Adipocyte (in vitro differentiated cells): ENCODE data around the gene AHRR.
"Not testable (repeated sequence)": the region's sequence is repeated elsewhere in the genome, so short reads cannot be mapped to it uniquely, and the experiment has no call there.

Experiments
- DNase-seq: peaks from one replicate; pipeline ENCODE4 v3.0.0-alpha.2; 2015; ENCODE audit warnings: low read depth
- H3K27me3 ChIP-seq: replicated peaks from 2 replicates; pipeline ENCODE4 v1.7.0; 2013; ENCODE audit warnings: mild to moderate bottlenecking, low read length, moderate library complexity; ENCODE audit not compliant: control insufficient read depth, insufficient read depth
- H3K36me3 ChIP-seq: 2 replicates; pipeline ENCODE4 v1.7.0; 2013; ENCODE audit warnings: low read length, mild to moderate bottlenecking, moderate library complexity; ENCODE audit not compliant: control insufficient read depth, insufficient read depth, severe bottlenecking
- H3K4me1 ChIP-seq: 2 replicates; pipeline ENCODE4 v1.7.0; 2013; ENCODE audit warnings: mild to moderate bottlenecking, low read length, moderate library complexity; ENCODE audit not compliant: control insufficient read depth, insufficient read depth
- H3K4me3 ChIP-seq: 2 replicates; pipeline ENCODE4 v1.7.0; 2013; ENCODE audit warnings: mild to moderate bottlenecking, low read length, moderate library complexity
- H3K9ac ChIP-seq: 2 replicates; pipeline ENCODE4 v1.7.0; 2013; ENCODE audit warnings: mild to moderate bottlenecking, low read length, moderate library complexity
- H3K9me3 ChIP-seq: 2 replicates; pipeline ENCODE4 v1.7.0; 2013; ENCODE audit warnings: mild to moderate bottlenecking, low read length, moderate library complexity; ENCODE audit not compliant: control insufficient read depth

Gene AHRR

DNA sequence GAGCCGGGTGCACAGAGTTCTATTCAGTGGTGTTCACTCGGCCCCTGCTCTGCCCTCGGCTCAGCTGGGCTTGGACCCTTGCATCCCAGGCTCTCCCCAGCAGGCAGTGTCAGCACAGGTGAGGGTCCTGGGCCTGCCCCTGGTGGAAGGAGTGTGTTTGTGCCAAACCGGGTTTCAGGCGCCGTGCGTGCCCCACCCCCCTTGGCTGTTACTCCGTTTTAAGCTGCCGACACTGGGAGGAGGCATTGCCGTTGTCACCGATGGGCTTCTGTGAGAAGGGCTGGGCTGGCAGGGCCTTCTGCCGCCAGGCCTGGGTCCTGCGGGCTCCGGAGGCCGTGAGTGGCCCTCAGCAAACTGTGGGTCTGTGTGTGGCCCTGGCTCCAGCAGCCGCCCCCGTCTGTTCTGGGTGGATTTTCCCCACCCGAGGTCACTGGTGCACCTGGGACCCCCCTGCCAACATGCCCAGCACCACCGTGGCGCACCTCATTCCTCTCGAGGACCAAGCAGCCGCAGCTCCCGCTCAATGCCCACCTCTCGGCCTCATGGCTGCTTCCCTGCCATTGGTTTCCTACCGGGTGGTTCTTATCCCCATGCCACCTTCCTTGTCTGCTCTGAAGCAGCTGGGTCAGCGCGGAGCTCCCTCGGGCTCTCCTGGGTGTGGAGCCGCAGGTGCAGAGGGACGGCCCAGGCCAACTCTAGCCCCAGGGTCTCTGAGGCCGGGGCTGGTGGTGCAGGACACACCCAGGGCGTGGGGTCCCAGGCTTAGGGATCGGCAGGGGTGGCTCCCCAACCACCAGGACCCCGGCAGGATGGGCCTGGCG is 77.2 kb downstream of the AHRR start:
- no peak overlapping the region for H3K4me3 ChIP-seq
- peaks cover 46% of the 10 kb centered on the region for H3K4me1 ChIP-seq
- no peaks in the 10 kb centered on the region for H3K36me3 ChIP-seq
- no peaks in the 10 kb centered on the region for H3K9me3 ChIP-seq
- no peak overlapping the region for H3K9ac ChIP-seq
- no peak for DNase-seq
- H3K27me3 ChIP-seq: no peaks in the 10 kb centered on the region

DNA sequence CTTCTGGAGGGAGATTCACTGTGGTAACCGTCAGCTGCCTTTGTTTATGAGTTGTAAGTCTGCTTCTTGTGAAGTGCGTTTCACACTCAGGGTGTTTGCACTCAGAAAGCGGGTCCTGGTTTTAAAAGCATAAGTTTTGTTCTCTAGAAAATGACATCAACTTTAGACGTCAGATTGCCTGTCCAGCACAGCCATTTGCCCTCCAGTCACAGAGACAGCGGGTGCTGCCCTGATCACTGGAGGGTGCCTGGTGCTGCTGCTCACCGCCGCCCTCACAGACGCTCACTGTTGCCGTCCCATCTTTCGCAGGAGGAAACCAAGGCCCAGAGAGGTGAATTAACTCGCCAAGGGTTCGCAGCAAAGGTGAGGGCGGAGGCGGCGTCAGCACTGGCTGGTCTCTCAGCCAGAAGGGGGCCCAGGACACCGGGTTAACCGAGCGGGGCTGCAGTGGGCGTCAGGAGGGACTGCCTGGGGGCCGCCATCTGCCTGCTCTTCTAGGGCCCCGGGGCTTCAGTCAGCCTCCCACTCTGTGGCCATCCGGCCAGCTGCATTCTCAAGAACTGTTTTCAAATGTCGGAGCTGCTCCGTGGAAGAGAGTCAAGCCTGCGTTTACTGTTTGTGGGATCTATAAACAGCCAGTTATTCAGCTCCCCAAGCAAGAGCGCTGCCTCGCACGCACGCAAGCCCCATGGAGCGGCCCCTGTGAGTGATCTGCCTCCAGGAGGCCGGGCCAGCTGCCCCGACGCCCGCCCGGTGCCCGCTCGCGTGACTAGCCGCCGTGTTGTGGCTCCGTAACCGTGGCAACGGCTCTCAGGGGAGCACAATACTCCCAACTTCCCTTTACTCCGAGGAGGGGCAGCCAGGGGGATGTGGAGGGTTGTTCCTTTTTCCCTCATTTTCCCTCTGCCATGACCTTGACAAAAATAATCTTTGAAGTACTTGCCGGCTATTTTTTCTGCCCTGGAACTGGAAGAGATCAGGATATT is 78.1 kb downstream of the AHRR start:
- Histone ChIP-seq H3K9ac (peak overlapping the region; percentile 70), H3K27me3 (no peaks in the 10 kb centered on the region), H3K9me3 (no peaks in the 10 kb centered on the region), H3K4me1 (peaks cover 39% of the 10 kb centered on the region), H3K4me3 (peak overlapping the region; percentile 79), H3K36me3 (no peaks in the 10 kb centered on the region)
- peak; percentile 99 for DNase-seq

DNA sequence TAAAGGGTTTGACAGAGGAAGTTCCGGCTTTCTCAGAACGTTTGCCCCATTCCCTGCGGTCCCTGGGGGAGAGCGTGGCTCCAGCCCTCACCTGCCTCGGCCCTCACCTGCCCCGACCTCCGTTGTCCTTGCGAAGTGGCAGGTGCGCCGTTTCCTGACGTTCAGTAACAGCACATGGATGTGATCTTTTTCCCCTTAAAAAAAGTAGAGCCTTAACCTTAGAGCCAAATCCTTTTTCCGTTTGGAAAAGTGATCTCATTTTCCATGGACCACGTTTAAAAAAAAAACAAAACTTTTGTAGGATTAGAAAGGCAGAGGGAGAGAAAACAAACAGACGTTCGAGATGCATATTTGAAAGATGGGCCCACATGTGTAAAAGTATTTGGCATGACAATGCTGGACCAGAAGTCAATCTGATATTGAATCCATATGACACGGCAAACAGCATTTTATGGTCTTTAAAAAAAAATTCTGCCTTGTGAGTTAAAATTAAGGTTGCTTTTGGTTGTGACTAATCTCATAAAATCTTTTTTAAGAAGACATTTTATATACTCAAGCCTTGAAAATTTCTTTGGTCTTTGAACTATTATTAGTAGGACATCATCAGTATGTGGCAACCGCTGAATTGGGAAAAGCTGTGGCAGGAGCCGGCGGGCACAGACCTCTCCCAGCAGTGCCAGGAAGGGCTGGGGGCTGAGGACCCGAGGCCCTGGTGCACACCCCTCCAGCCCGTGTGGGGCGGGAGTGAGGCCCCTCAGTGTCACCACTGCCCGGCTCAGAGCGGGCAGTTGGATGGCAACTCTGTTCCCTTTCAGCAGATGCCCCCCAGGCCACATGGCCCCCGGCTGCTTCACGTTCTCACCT is 79.0 kb downstream of the AHRR start:
- DNase-seq: peak; percentile 89

DNA sequence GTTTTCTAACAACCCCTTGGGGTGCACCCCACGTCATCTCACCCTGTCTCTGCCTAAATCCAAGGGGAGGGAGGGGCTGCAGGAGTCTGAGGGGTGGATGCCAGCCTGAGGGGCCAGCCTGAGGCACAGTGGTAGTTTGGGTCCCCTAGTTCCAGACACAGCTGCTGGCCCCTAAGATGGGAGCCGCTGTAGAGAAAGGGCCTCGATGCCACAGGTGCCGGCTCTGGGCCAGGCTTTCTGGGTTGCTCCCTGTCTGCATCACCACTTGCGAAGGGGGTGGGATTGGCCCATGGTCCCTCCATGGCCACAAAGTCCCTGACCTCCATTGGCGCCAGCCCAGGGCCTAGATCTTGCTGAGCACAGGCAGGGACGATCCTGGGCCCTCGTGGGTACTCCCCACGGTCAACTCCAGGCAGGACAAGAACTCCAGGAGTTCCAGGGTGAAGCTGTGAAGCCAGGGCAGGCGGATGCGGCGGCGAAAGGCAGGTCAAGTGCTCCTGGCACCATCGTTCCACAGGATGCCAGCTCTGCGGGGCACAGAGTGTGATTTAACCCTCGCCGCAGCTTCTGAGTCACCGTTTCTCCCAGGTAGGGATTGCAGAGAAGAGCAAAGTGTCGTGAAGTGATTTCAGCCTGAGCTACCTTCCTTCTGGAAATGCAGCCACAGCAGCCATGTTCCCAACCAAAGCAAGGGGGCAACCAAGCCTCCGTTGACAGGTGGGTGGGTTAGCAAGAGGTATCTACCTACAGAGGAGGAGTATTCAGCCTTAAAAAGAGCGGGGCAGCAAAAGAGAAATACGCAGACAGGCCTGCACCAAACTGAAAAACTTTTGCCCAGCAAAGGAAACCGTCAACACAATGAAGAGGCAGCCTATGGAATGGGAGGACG is 79.9 kb downstream of the AHRR start:
- Histone ChIP-seq H3K9ac (peak overlapping the region; percentile 70), H3K4me1 (peaks cover 23% of the 10 kb centered on the region), H3K27me3 (no peaks in the 10 kb centered on the region), H3K4me3 (no peak overlapping the region), H3K36me3 (no peaks in the 10 kb centered on the region), H3K9me3 (no peaks in the 10 kb centered on the region)
- DNase-seq: no peak

More for the DNA sequence above, 79.0 kb downstream of the AHRR start:
- Histone ChIP-seq H3K27me3 (no peaks in the 10 kb centered on the region), H3K4me1 (peaks cover 31% of the 10 kb centered on the region), H3K9ac (peak overlapping the region; percentile 70), H3K36me3 (no peaks in the 10 kb centered on the region), H3K9me3 (no peaks in the 10 kb centered on the region), H3K4me3 (peak overlapping the region; percentile 79)

DNA sequence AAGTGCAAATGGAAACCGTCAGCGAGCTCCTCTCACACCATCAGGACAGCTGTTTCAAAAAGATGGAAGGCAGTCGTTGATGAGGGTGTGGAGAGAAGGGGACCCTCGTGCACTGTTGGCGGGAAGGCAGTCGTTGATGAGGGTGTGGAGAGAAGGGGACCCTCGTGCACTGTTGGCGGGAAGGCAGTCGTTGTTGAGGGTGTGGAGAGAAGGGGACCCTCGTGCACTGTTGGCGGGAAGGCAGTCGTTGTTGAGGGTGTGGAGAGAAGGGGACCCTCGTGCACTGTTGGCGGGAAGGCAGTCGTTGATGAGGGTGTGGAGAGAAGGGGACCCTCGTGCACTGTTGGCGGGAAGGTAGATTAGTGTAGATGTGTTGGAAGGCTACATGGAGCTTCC is 80.7 kb downstream of the AHRR start:
- H3K4me3 ChIP-seq, H3K9ac ChIP-seq, H3K9me3 ChIP-seq, H3K36me3 ChIP-seq, DNase-seq, H3K27me3 ChIP-seq: not testable (repeated sequence)
- peaks cover 23% of the 10 kb centered on the region for H3K4me1 ChIP-seq

DNA sequence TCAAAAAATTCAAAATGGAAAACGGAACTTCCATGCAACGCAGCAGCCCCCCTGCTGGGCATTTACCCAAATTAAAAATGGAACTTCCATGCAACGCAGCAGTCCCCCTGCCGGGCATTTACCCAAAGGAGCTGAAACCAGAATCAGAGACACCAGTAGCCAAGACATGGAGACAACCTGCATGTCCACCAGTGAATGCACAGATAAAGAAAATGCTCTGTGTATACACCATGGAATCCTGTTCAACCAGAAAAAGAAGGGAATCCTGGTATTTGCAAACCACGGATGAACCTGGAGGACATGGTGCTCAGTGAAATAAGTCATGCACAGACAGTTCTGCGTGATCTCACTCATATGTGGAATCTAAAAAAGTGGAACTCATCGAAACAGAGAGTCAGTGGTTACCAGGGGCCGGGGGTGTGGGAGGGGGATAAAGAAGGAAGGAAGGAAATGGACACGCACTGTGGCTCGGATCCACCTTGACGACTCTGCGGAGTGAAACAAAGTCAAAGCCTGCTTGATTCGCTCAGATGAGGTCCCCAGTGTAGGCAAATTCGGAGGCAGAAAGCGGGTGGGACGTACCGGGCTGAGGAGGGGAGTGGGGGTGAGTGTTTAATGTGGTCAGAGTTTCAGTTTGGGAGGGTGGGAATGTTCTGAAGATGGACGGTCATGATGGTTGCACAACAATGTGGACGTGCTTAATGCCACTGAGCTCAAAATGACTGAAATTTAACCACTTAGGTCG is 81.3 kb downstream of the AHRR start:
- Histone ChIP-seq H3K9ac (no peak overlapping the region), H3K4me3 (no peak overlapping the region), H3K9me3 (no peaks in the 10 kb centered on the region), H3K4me1 (peaks cover 23% of the 10 kb centered on the region), H3K36me3 (no peaks in the 10 kb centered on the region), H3K27me3 (no peaks in the 10 kb centered on the region)
- DNase-seq: no peak

DNA sequence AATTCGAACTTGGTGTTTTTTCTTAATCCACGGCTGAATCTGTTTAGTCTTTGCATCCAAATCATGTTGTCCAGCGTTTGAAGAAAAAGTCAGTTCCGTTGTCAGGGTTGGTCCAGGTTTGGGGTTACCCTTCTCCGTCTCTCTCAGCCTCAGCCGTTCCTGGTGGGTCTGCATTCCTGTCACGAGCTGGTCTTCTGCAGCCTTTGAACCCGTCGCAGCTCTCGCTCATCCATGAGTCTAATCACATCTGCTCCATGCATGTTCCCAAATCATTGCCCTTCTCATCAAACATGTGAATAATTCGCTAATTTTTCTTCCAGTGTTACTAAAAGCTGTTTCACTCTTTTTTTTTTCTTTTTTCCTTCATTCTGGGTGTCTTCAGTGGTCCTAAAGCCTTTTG is 82.5 kb downstream of the AHRR start:
- Histone ChIP-seq H3K4me3 (no peak overlapping the region), H3K27me3 (no peaks in the 10 kb centered on the region), H3K9me3 (no peaks in the 10 kb centered on the region), H3K4me1 (peaks cover 20% of the 10 kb centered on the region), H3K9ac (no peak overlapping the region), H3K36me3 (no peaks in the 10 kb centered on the region)
- no peak for DNase-seq

DNA sequence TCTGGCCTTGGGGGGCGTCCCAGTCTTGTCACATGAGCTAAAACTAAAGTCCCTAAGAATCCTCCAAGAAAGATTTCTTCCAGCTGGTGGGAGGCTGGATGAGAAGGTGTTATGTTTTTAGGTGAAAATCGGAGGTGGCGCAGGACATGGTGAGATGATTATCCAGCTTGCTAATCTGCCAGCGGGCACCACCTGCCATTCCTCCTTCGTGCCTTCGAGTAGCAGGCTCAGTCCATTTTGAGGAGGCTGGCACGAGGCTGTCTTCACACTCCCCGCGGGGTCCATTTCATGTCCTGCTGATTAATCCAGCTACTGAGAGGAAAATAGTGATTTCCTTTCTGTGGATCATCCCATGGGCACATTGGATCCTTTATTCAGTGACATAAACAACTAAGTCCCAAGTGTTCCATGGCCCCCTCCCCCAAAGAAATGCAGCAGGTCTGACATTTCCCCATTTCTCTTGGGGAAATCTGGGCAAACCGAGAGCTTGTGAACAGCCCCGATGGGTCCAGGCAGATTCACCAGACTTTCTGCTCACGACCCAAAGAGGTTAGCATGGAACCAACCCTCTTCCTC is 83.2 kb downstream of the AHRR start:
- no peak for DNase-seq

DNA sequence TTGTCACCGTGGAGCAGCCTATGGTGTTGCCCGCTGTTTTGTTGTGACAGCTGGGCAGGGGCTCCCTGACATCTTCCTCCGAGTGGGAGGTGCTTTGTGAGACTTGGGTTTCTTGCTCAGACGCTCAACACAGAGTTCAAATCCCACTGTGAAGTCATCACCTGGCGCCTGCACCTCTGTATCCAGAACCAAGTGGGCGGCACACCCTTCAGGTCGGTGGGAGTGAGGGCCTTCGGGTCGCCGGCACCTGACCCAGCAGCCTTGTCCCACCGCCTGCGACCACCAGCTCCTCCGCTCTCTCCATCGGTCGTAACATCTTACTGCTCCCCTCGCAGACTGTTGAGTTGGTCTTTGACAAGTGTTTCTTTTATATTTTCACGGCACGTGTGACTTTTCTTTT is 83.9 kb downstream of the AHRR start:
- H3K9ac ChIP-seq: no peak overlapping the region
- H3K9me3 ChIP-seq: no peaks in the 10 kb centered on the region
- no peaks in the 10 kb centered on the region for H3K27me3 ChIP-seq
- DNase-seq: no peak
- H3K36me3 ChIP-seq: no peaks in the 10 kb centered on the region
- H3K4me1 ChIP-seq: peaks cover 6% of the 10 kb centered on the region
- H3K4me3 ChIP-seq: no peak overlapping the region

More for the DNA sequence above, 83.2 kb downstream of the AHRR start:
- Histone ChIP-seq H3K27me3 (no peaks in the 10 kb centered on the region), H3K36me3 (no peaks in the 10 kb centered on the region), H3K9ac (no peak overlapping the region), H3K9me3 (no peaks in the 10 kb centered on the region), H3K4me3 (no peak overlapping the region), H3K4me1 (peaks cover 13% of the 10 kb centered on the region)
